ENCODE data around the gene LCN1. TPM values are rescaled to one million over a fixed set of nuclear protein-coding genes. Genes with fewer than 3 reads are reported as not detected.

Gene LCN1
- total RNA-seq, 1 experiment from 2014 or later, result not detected

GRCh38 chr9:135505406-135506187 lies 15.6 kb upstream of the LCN1 start:
- no peak overlapping the region for H3K27ac ChIP-seq (ENCODE audit: insufficient read length, low read depth, low read length)
- no peaks in the 10 kb centered on the region for H3K27me3 ChIP-seq (ENCODE audit: insufficient read depth, low read length)
- H3K23ac ChIP-seq (ENCODE audit: insufficient read length, low read depth, low read length), result no peak overlapping the region
- peaks cover 18 to 38% (median 37%) of the 10 kb centered on the region in 3 experiments; a peak in 6 of 7 replicates for H3K36me3 Mint-ChIP-seq (ENCODE audit: insufficient read depth in 1 of 3, low read depth in 3 of 3)
- no peak overlapping the region for H2BK20ac ChIP-seq (ENCODE audit: low read depth, low read length, poor library complexity, severe bottlenecking)
- no peak overlapping the region for H2BK15ac ChIP-seq (ENCODE audit: low read depth, low read length)
- H2AK5ac ChIP-seq (ENCODE audit: insufficient read length, low read length), result no peak overlapping the region
- H3T11ph ChIP-seq (ENCODE audit: low read length), result no peak overlapping the region
- H3K27me3 Mint-ChIP-seq (ENCODE audit: low read depth), result no peaks in the 10 kb centered on the region
- H3K4me2 ChIP-seq (ENCODE audit: insufficient read depth, insufficient read length, low read length), result no peak overlapping the region
- H3K9ac ChIP-seq (ENCODE audit: extremely low read depth, insufficient read length, low read length), result no peak overlapping the region
- H3K56ac ChIP-seq (ENCODE audit: insufficient read length, low read depth, low read length), result no peak overlapping the region
- no peak overlapping the region for H3K18ac ChIP-seq (ENCODE audit: insufficient read length, low read depth, low read length)
- no peak overlapping the region for H2BK5ac ChIP-seq (ENCODE audit: insufficient read length, low read length)
- no peak overlapping the region for H2BK12ac ChIP-seq (ENCODE audit: insufficient read length, low read depth, low read length)
- H3K79me2 ChIP-seq (ENCODE audit: insufficient read depth, low read length), result no peaks in the 10 kb centered on the region
- no peak overlapping the region for H4K8ac ChIP-seq (replicated peaks; ENCODE audit: insufficient read length, low read depth, low read length)
- no peaks in the 10 kb centered on the region for H3K9me3 ChIP-seq (ENCODE audit: control insufficient read depth, low read depth, low read length)
- peaks cover 3 to 10% of the 10 kb centered on the region in 2 experiments for H3K4me1 Mint-ChIP-seq
- no CpG with 5 or more reads among the region's 24 CpGs for WGBS (ENCODE audit: extremely low coverage, insufficient read length, low lambda C conversion rate)
- no peak overlapping the region for H2AFZ ChIP-seq (ENCODE audit: low read length)
- H4K5ac ChIP-seq (ENCODE audit: insufficient read length, low read depth, low read length), result no peak overlapping the region
- H3K4me1 ChIP-seq (ENCODE audit: insufficient read depth, low read length), result no peaks in the 10 kb centered on the region; the same call in 1 of the 2 replicates
- peak overlapping the region in 2 of 3 experiments; percentile 59 to 85; a peak in 5 of 7 replicates for H3K27ac Mint-ChIP-seq
- H2BK120ac ChIP-seq (ENCODE audit: low read depth, low read length, poor library complexity, severe bottlenecking), result no peak overlapping the region
- H3K79me1 ChIP-seq (ENCODE audit: insufficient read depth, low read depth, low read length, poor library complexity, severe bottlenecking), result no peaks in the 10 kb centered on the region
- H4K20me1 ChIP-seq (ENCODE audit: control insufficient read depth, insufficient read depth, insufficient read length), result no peaks in the 10 kb centered on the region
- H3K14ac ChIP-seq (ENCODE audit: insufficient read depth, low read length), result no peak overlapping the region
- no peak overlapping the region for H4K91ac ChIP-seq (ENCODE audit: insufficient read length, low read depth, low read length)
- no peak overlapping the region for H3K4me3 Mint-ChIP-seq
- H3K9me3 Mint-ChIP-seq, result no peaks in the 10 kb centered on the region; a peak in 1 of 5 replicates
- DNase-seq, result no peak
- H3K23me2 ChIP-seq (ENCODE audit: insufficient read length, low read depth, low read length, poor library complexity, severe bottlenecking), result peaks cover 4% of the 10 kb centered on the region
- no peak overlapping the region for H3K4ac ChIP-seq (ENCODE audit: low read depth, low read length)
- TF ChIP-seq CTCF (conservative IDR thresholded peaks at IDR 0.05), result no peak
